Measurements from ENCODE around the gene ECHDC3. TPM values are rescaled to one million over a fixed set of nuclear protein-coding genes. Genes with fewer than 3 reads are reported as not detected.

Gene ECHDC3
- total and polyA plus RNA-seq, 7 donors = 4.8 to 21.8 (median 13.8) TPM

GRCh38 chr10:11798845-11799735 is 56.9 kb downstream of the ECHDC3 start:
- DNase-seq = no peak
- no peak overlapping the region for H3K4me3 ChIP-seq
- TF ChIP-seq POLR2A (IDR thresholded peaks at IDR 0.05) = no peak
- no peak for TF ChIP-seq POLR2AphosphoS5 (IDR thresholded peaks at IDR 0.05)
- no peak for TF ChIP-seq CTCF (IDR thresholded peaks at IDR 0.05)
- TF ChIP-seq EP300 (IDR thresholded peaks at IDR 0.05) = no peak
- H3K27me3 ChIP-seq = no peaks in the 10 kb centered on the region
- intact Hi-C loops (cut with DNase I) = no loop called here
- 77 to 85% methylated on average over 18 of the region's 18 CpGs for WGBS, 2 donors
- H3K27ac ChIP-seq = no peak overlapping the region
- H3K4me1 ChIP-seq = no peaks in the 10 kb centered on the region
- H3K9me3 ChIP-seq = no peaks in the 10 kb centered on the region
- H3K36me3 ChIP-seq = no peaks in the 10 kb centered on the region

DNA sequence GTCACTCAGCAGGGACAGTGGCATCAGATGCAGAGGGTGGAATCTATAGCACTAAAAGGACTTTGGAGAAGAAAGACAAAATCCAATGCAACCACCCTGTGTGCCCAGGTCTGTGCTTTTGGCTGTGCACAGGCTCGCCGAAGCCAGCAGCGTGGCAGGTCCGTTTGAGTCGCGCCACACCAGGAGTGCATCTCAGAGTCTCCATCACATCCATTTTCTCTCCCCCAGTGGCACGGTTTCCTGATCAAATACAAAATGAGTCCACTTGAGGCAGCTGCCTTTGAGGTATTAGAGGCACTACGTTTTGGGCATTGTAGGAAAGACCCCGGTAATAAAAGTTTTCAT is 57.5 kb downstream of the ECHDC3 start:
- Histone ChIP-seq H3K4me1 (no peaks in the 10 kb centered on the region), H3K36me3 (no peaks in the 10 kb centered on the region), H3K27me3 (no peaks in the 10 kb centered on the region), H3K27ac (no peak overlapping the region), H3K4me3 (no peak overlapping the region), H3K9me3 (no peaks in the 10 kb centered on the region)
- TF ChIP-seq POLR2AphosphoS5 (IDR thresholded peaks at IDR 0.05) = no peak
- no peak for TF ChIP-seq CTCF (IDR thresholded peaks at IDR 0.05)
- no peak for TF ChIP-seq EP300 (IDR thresholded peaks at IDR 0.05)
- TF ChIP-seq POLR2A (IDR thresholded peaks at IDR 0.05) = no peak
- intact Hi-C loops (cut with DNase I) = no loop called here
- DNase-seq = no peak
- WGBS, 2 donors = 88 to 94% methylated on average over 9 of the region's 9 CpGs

- Histone ChIP-seq H3K4me1 (no peaks in the 10 kb centered on the region), H3K9me3 (no peaks in the 10 kb centered on the region), H3K36me3 (no peaks in the 10 kb centered on the region), H3K27me3 (no peaks in the 10 kb centered on the region), H3K27ac (no peak overlapping the region), H3K4me3 (no peak overlapping the region)
- WGBS, 2 donors = 90 to 91% methylated on average over 16 of the region's 16 CpGs
- no peak for TF ChIP-seq EP300 (IDR thresholded peaks at IDR 0.05)
- no peak for TF ChIP-seq POLR2AphosphoS5 (IDR thresholded peaks at IDR 0.05)
- no peak for TF ChIP-seq POLR2A (IDR thresholded peaks at IDR 0.05)
- no peak for TF ChIP-seq CTCF (IDR thresholded peaks at IDR 0.05)
- intact Hi-C loops (cut with DNase I) = no loop called here
- DNase-seq = no peak
Measured at GRCh38 chr10:11804336-11804735, 62.2 kb downstream of the ECHDC3 start.

GRCh38 chr10:11805792-11806191 is 63.6 kb downstream of the ECHDC3 start:
- DNase-seq = no peak
- Histone ChIP-seq H3K27me3 (peaks cover 0 to 5% (median 0%) of the 10 kb centered on the region in 3 donors), H3K4me1 (no peaks in the 10 kb centered on the region), H3K9me3 (no peaks in the 10 kb centered on the region), H3K4me3 (no peak overlapping the region), H3K36me3 (no peaks in the 10 kb centered on the region), H3K27ac (no peak overlapping the region)
- TF ChIP-seq POLR2A (IDR thresholded peaks at IDR 0.05) = no peak
- no peak for TF ChIP-seq CTCF (IDR thresholded peaks at IDR 0.05)
- TF ChIP-seq POLR2AphosphoS5 (IDR thresholded peaks at IDR 0.05) = no peak
- no peak for TF ChIP-seq EP300 (IDR thresholded peaks at IDR 0.05)
- intact Hi-C loops (cut with DNase I) = no loop called here
- 86 to 91% methylated on average over 4 of the region's 4 CpGs for WGBS, 2 donors
